ENCODE measurements around the gene FUT3.
"Not testable (repeated sequence)": the region's sequence is repeated elsewhere in the genome, so short reads cannot be mapped to it uniquely, and the experiment has no call there.

GRCh38 chr19:5854121-5854520 lies 2.9 kb upstream of the FUT3 start:
- TF ChIP-seq CTCF, POLR2A (IDR thresholded peaks at IDR 0.05): not testable (repeated sequence)

Data from tibial nerve (tissue), 3 donors.